ENCODE measurements around the gene PCED1B.
"Not testable (repeated sequence)": the region's sequence is repeated elsewhere in the genome, so short reads cannot be mapped to it uniquely, and the experiment has no call there.

The PCED1B gene

DNA sequence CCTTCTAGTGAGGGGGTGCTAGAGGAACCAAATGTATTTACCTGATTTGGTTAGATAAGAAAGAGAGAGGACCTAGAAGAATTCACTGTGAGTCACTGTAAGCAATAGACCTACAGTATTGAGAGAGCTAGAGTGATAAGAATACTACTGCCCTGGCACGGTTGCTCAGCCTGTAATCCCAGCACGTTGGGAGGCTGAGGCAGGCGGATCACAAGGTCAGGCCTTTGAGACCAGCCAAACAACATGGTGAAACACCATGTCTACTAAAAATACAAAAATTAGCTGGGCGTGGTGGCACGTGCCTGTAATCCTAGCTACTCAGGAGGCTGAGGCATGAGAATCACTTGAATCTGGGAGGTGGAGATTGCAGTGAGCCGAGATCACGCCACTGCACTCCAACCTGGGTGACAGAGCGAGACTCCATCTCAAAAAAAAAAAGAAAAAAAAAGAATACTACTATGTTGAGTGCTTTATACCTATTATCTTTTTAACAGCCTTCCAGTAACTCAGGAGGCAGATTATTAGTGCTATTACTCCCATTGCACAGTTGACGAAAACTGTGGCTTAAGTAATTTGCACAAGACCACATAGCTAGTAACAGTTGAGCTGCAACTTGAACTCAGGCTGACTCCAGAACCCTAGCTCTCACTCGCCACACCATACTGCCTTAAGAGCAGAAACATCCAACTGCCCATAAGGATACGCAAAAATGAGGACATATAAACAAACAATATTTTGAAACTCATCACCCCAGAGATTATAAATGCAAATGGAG lies 102.9 kb downstream of the PCED1B start:
- peak; percentile 10 to 39 for DNase-seq

DNA sequence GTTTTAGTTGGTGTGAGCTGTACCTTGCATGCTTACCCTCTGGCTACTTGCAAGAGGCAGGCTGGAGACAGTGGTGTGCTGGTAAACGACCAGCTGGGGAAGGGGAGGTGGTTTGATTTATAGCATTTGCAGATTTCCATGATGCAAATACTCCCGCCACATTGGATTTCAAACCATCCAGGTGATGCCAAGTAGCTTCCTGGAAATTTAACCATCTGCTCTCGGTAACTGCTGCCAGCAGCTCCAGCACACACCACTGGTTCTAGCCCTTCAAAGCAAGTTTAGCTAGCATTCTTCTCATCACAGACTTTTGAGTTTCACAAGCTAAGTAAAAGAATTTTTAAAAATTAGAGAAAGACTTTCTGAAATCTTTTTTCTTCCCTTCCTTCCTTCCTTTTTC lies 104.8 kb downstream of the PCED1B start:
- peak; percentile 96 to 97 for DNase-seq

DNA sequence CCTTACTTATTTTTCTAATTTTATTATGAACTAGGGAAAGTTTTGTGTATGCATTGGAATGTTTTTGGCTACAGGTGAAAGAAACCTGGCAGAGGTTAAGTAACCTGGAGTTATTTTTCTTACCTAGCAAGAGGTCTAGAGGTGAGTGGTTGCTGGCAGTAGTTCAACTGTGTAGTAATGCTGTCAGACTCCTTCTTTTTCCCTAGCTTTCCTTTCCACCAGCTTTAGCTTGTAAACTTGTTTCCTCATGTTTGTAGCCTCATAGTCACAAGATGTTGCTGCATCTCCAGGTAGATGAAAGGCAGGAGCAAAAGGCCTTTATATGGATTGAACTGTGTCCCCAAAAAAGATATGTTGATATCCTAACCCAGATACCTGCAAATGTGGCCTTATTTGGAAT lies 105.4 kb downstream of the PCED1B start:
- DNase-seq, result peak in 1 of 2 experiments; percentile 26

DNA sequence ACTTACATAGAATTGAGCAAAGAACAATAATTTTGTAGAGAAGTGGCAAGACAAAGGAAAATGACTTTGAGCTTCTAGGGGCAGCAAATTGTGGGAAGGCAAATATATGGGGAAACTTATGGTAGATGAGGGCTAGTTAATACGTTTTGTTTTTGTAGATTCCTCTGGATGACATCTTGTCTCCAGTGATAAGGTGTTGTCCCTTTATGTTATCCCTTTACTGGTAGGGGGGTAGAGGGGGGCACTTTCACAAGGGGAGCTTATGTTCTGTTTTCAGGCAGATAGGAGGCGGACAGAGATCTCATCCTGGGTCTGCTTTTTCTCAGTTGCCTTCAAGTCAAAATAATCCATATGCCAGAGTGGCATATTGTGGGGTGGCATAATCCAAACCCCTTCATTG lies 106.8 kb downstream of the PCED1B start:
- no peak for DNase-seq

DNA sequence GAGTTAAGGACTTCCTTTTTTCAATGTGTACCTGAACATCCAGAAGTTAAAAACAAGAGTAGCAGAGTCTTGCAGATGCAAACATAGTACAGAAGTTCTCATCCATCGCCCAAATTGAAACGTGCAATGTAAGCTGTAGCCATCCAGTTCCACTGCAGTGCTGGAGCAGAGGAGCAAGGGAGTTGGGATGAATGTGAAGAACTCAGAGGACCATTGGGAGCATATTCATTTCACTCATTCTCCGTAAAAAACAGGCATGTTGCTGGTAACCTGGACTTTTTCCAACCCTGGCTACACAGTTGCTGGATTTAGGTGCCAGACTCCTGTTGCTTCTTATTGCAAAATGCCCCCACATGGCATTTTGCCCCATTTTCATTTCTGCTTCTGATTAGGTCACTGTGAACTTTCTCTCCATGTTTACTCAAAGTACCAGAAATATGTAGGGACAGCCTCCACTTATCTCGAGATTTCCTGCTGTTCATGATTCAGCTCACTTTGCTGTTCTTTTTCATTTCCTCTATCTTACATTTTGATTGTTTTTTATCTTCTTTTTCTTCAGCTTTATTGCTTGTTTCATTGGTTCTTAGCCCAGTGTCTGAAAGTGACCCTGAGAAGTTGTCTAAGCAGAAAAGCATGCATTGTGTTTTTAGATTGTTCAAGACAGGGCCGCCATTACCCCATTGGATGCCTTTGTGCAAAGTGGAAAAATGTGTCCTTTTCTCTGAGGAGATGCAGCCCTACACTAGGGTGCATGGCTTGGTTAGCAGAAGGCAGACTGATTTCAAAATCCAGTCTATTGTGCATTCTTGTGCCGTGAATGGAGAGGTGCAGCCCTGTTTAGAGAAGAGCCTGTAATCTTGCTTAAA lies 109.4 kb downstream of the PCED1B start:
- no peak for DNase-seq

GRCh38 chr12:47189728-47190127 lies 110.3 kb downstream of the PCED1B start:
- DNase-seq, result peak; percentile 23 to 67

DNA sequence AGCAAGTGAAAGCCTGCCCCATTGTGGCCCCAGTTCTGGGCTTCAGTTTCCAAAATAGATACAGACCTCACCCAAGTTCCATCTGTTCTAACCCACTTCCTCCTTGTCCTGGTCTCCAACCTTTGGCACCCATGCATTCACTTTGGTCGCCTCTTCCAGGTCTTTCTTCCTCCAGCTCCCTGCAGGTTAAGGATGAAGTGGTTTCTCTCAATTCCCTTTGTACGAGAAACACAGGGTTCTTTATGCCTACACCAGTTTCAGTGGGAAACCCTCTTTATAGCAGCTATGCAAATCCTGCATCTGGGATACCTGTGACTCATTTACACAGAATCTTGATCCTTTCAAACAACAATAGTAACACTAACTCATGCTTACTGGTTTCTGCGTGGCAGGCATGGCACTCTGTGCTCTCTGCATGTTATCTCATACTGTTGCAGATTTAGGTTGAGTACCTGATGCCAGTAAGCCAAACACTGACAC lies 110.9 kb downstream of the PCED1B start:
- peak; percentile 83 to 84 for DNase-seq

- no peak for DNase-seq
These were observed 111.5 kb downstream of the PCED1B start for GRCh38 chr12:47190905-47191304.

DNA sequence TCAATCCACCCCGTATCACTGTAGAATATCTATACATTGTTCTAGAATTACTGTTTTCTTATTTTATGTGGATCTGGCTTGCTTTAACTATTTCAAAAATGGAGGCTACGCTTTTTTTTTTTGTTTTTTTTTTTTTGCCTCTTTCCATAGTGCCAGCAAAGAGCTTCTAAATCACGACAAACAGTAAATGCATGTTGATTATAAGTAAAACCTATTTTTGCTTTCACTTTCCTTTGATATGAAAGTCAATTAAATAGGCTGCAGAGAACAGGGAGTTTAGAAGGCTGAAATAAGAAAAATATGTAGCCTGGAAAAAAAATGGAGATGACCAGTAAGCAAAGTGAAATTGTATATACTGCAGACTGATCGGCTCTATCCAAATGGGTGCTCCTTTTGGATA lies 112.6 kb downstream of the PCED1B start:
- no peak for DNase-seq

- no peak for DNase-seq
These were observed 113.6 kb downstream of the PCED1B start for GRCh38 chr12:47193066-47193465.

GRCh38 chr12:47194501-47194900 lies 115.1 kb downstream of the PCED1B start:
- no peak for DNase-seq

DNA sequence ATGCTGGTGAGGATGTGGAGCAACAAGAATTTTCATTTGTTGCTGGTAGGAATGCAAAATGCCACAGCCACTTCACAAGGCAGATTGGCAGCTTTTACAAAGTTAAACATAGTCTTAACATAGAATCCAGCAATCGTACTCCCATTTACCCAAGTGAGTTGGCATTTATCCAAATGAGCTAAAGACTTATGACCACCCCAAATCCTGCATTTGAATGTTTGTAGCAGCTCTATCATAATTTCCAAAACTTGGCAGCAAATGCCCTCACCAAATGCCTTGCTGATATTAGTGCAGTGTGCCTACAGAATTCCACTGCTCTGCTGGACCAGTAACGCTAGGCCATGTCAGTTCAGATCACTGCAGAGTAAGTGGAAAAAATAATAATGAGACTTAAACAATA lies 121.0 kb downstream of the PCED1B start:
- no peak for DNase-seq

- not testable (repeated sequence) for DNase-seq
These were observed 121.8 kb downstream of the PCED1B start for GRCh38 chr12:47201190-47201589.

- DNase-seq, result no peak
These were observed 122.8 kb downstream of the PCED1B start for GRCh38 chr12:47202176-47202575.

DNA sequence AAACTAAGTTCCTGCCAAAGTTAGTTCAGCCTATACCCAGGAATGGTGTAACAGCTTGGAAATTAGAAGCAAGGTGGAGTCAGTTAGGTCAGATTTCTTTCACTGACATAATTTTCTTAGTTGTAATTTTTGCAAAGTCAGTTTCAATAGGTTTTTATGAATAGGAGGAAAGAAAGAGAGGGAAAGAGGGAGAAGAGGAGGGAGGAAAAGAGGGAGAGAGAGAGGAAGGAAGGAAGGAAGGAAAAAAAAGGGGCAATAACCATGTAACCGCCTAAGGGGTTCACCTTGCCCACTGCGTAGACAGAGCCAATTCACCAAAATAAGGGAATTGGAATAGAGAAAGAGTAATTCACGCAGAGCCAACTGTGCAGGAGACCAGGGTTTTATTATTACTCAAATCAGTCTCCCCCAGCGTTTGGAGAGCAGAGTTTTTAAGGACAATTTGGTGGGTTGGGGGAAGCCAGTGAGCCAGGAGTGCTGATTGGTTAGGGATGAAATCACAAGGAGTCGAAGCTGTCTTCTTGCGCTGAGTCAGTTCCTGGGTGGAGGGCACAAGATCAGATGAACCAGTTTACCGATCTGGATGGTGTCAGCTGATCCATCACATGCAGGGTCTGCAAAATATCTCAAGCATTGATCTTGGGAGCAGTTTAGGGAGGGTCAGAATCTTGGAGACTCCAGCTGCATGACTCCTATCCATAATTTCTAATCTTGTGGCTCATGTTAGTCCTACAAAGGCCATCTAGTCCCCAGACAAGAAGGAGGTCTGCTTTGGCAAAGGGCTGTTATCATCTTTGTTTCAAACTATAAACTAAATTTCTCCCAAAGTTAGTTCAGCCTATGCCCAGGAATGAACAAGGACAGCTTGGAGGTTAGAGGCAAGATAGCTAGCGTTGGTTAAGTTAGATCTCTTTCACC lies 126.4 kb downstream of the PCED1B start:
- DNase-seq, result no peak

DNA sequence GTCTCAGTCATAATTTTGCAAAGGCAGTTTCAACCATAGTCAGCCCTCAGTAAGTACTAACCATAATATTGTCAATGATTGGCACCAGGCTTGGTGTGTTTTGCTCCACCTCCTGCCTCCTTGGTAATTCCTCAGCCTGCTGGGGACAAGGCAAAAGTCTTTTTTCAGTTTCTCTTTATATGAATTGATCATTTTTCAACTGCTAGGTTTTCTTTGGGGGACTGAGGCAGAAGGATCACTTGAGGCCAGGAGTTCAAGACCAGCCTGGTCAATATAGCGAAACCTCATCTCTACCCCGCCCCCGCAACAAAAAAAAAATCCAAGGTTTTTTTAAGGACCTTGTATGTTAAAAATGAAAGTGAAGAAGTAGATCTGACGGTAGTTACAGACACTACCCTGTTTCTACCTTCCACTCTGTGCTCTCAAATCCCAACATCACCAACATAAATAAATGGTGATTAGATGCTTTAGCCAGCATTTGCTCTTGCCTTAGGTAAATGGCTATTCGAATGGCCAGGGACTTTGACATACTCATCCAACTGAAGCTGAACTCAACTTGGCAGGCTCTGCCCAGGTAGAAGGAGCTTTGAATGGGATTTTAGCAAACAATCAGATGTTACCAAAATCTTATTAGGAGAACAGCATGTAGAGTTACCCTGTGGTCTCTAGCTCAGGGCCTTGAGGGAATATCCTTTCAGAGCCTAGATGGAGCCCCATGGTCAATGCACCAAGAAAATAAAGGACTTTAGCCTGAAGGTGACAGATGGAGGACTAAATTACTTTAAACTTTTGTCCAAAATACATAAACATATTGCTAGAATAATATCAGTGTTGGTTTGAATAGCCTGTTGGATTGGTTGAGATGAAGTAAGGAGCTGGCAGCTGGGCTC lies 127.3 kb downstream of the PCED1B start:
- no peak for DNase-seq

GRCh38 chr12:47207340-47207717 lies 127.9 kb downstream of the PCED1B start:
- no peak for DNase-seq

DNA sequence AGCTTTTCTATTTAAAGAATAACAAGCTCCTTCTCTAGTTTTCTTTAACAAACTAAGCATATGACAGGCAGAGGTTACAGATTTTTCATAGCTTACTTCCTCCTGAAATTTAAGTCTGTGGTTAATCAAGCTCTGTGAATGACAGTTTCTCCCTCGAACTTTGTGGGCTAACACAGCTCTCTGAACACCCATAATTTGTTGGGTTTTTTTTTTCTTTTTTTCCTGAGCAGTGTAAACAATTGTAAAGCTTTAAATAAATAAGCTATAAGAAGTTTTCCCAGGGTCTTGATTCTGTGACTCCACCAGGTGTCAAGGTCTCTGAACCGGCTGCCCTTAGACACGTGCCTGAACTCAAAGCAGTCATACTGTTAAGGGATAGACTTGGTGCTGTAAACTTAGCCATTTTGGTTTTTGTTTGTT lies 128.4 kb downstream of the PCED1B start:
- no peak for DNase-seq

DNA sequence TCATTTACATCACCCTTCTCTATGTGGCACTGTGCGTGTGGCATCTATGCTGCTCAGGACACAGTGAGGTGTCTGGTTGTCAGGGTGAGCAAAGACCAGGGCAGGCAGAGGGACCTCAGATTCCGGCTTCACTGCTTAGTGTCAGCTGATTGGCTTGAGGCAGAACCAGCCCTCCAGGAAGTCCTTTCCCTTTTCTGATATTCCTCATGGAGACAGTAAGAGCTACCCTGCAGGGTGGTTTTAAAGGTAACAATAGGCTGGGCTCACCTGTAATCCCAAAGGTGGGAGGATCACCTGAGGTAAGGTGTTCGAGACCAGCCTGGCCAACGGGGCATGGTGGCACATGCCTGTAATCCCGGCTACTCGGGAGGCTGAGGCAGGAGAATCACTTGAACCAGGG lies 129.6 kb downstream of the PCED1B start:
- no peak for DNase-seq

DNA sequence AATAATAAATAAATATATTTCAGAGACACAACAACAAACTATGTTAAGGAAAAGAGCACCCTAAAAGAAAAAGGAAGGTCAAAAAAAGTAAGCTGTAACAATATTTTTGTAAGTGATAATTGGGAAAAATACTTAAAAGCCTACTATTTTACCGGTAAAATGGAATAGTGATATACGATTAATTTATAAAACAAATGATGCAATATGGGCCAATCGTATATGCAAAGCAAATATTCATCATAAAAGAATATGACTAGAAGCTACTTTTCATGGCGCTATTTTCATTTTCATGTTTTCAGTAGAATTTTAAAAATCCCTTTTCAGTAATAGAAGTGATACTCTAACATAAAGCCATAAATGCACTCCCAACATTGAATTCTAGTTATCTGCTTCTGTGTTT lies 131.4 kb downstream of the PCED1B start:
- no peak for DNase-seq

DNA sequence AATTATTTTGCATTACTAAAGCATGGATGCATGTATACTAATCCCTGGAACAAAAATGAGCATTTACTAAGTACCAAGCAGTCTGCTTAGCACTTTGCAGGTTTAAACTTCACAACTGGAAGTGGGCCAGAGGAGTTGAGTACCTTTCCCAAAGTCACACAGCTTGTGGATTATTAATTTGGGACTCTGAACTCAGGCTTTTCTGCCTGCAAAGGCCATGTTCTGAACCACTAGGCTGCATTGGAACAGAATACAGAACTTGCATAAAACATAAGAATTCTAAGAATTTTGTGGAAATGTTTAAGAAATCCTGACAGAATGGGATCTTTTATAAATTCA lies 133.2 kb downstream of the PCED1B start:
- DNase-seq, result no peak

DNA sequence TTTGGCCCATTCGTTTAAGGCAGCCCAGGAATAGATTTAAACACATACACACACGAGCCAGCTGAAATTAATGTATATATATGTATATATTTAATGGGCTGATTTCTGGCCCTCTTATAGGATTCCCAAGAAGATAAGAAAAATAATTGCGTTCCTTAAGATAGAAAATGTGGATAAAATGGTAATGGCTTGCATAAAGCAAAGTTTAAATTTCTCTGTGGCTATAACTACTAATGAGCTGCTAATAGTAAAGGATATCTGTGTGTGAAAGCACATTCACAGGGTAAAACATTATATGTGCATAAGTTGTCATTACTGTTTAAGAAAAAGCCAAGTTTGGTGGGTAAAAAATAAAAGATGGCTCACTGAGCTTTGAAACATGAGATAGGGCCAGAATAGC lies 134.0 kb downstream of the PCED1B start:
- no peak for DNase-seq

All from NCI-H526 (cell line).